Activated CD4-positive, alpha-beta T cell treated with anti-CD3 and anti-CD28 coated beads, Interleukin-2, amount 50 U/mL, for 24 hours (primary cell): ENCODE data around the gene MIER1.
A peak's percentile ranks its signal among the peaks of the same experiment; 100 is the strongest.
"Not testable (repeated sequence)": the region's sequence is repeated elsewhere in the genome, so short reads cannot be mapped to it uniquely, and the experiment has no call there.

Source experiments
- DNase-seq, 2 donors: peaks; one replicate each; pipeline ENCODE4 v3.0.0-alpha.2; 2020; ENCODE audit warnings: low read depth in 1 of 2, low spot score in 1 of 2

MIER1 gene

GRCh38 chr1:66937529-66938234 is 12.9 kb downstream of the MIER1 start:
- no peak for DNase-seq

GRCh38 chr1:66938613-66939012 is 13.8 kb downstream of the MIER1 start:
- no peak for DNase-seq

- DNase-seq = no peak
These were observed 16.2 kb downstream of the MIER1 start for GRCh38 chr1:66940981-66941380.

GRCh38 chr1:66943361-66943969 is 18.7 kb downstream of the MIER1 start:
- no peak for DNase-seq

GRCh38 chr1:66944330-66945274 is 19.8 kb downstream of the MIER1 start:
- no peak for DNase-seq

GRCh38 chr1:66945316-66945715 is 20.5 kb downstream of the MIER1 start:
- DNase-seq = no peak

GRCh38 chr1:66947267-66947666 is 22.5 kb downstream of the MIER1 start:
- DNase-seq = no peak

GRCh38 chr1:66951513-66951912 is 26.7 kb downstream of the MIER1 start:
- no peak for DNase-seq

GRCh38 chr1:66954208-66954607 is 29.4 kb downstream of the MIER1 start:
- no peak for DNase-seq

GRCh38 chr1:66957938-66958337 is 33.1 kb downstream of the MIER1 start:
- no peak for DNase-seq

GRCh38 chr1:66966188-66966873 is 41.5 kb downstream of the MIER1 start:
- not testable (repeated sequence) for DNase-seq

- no peak for DNase-seq
These were observed 43.8 kb downstream of the MIER1 start for GRCh38 chr1:66968574-66968973.

GRCh38 chr1:66978201-66978600 is 53.4 kb downstream of the MIER1 start:
- no peak for DNase-seq

- DNase-seq = not testable (repeated sequence)
These were observed 54.8 kb downstream of the MIER1 start for GRCh38 chr1:66979621-66980020.

GRCh38 chr1:66980745-66981367 is 56.1 kb downstream of the MIER1 start:
- DNase-seq = no peak

- peak in 1 of 2 donors; percentile 25 for DNase-seq
These were observed 56.9 kb downstream of the MIER1 start for GRCh38 chr1:66981679-66982078.

- no peak for DNase-seq
These were observed 57.9 kb downstream of the MIER1 start for GRCh38 chr1:66982561-66983260.

GRCh38 chr1:66984491-66984890 is 59.7 kb downstream of the MIER1 start:
- DNase-seq = no peak

- DNase-seq = no peak
These were observed 61.0 kb downstream of the MIER1 start for GRCh38 chr1:66985835-66986234.

- DNase-seq = no peak
These were observed 68.3 kb downstream of the MIER1 start for GRCh38 chr1:66993076-66993475.
